Colonic mucosa (tissue), 4 donors: ENCODE results near the gene KCNG2. TPM values are rescaled to one million over a fixed set of nuclear protein-coding genes. Genes with fewer than 3 reads are reported as not detected.

Experiments used
- DNase-seq: peaks from one replicate; pipeline ENCODE4 v3.0.0-alpha.2; 2020
- H3K27ac ChIP-seq: fragments of 200-600 bp; one replicate; pipeline ENCODE4 v1.8.0; 2021
- H3K27me3 ChIP-seq: fragments of 200-600 bp; one replicate; pipeline ENCODE4 v1.8.0; 2021
- H3K36me3 ChIP-seq: fragments of 200-600 bp; one replicate; pipeline ENCODE4 v1.8.0; 2021
- H3K4me1 ChIP-seq: fragments of 200-600 bp; one replicate; pipeline ENCODE4 v1.8.0; 2021; ENCODE audit warnings: mild to moderate bottlenecking
- H3K4me3 ChIP-seq: fragments of 200-600 bp; one replicate; pipeline ENCODE4 v1.8.0; 2021
- H3K9ac ChIP-seq, 2 donors: one replicate each; pipeline ENCODE4 v1.7.0; 2013; ENCODE audit warnings: control low read depth in 2 of 2, low read depth in 2 of 2, low read length in 2 of 2
- H3K9me3 ChIP-seq: fragments of 200-600 bp; one replicate; pipeline ENCODE4 v1.8.0; 2021
- CTCF ChIP-seq: fragments of 200-600 bp; IDR thresholded peaks from one replicate; pipeline ENCODE4 v1.8.0; 2022; ENCODE audit warnings: antibody characterized with exemption, mild to moderate bottlenecking
- intact Hi-C: fragments of 100-400 bp; cut with DNase I; formaldehyde crosslinking; loops from one replicate; pipeline ENCODE4 v1.14.1; 2022
- total RNA-seq, 2 donors: library from RNA; stranded (reverse); fragmentation: NEBNext Ultra II Directional in 1 of 2; extraction: Animal tissue kit (Norgen Biotek cat#: 25700) in 1 of 2; gene quantifications; one replicate each; pipeline ENCODE4 v1.2.1, GENCODE V29; 2021
- donor health status: healthy.
- donor health status: DM: no; HTN: no; CAD: no.
- donor health status: DM: no; HTN: no; CAD: no.

KCNG2 gene
- total RNA-seq, 2 donors from 2014 or later: 0.32 TPM; not detected in 1

GRCh38 chr18:79868168-79868784, 70.5 kb downstream of the KCNG2 start:
- no peak overlapping the region for H3K4me3 ChIP-seq
- no peak overlapping the region for H3K27ac ChIP-seq
- H3K9ac ChIP-seq: no peak overlapping the region
- no peaks in the 10 kb centered on the region for H3K27me3 ChIP-seq
- no peak for TF ChIP-seq CTCF
- no peak for DNase-seq
- H3K4me1 ChIP-seq: no peaks in the 10 kb centered on the region
- no peaks in the 10 kb centered on the region for H3K36me3 ChIP-seq
- no peaks in the 10 kb centered on the region for H3K9me3 ChIP-seq
- intact Hi-C loops: no loop called here

- H3K27me3 ChIP-seq: no peaks in the 10 kb centered on the region
- H3K4me3 ChIP-seq: no peak overlapping the region
- no peak overlapping the region for H3K9ac ChIP-seq
- no peaks in the 10 kb centered on the region for H3K9me3 ChIP-seq
- intact Hi-C loops: no loop called here
- H3K27ac ChIP-seq: no peak overlapping the region
- no peak for TF ChIP-seq CTCF
- no peaks in the 10 kb centered on the region for H3K4me1 ChIP-seq
- H3K36me3 ChIP-seq: no peaks in the 10 kb centered on the region
- DNase-seq: no peak
Observed at GRCh38 chr18:79868811-79869541, 71.2 kb downstream of the KCNG2 start.

GRCh38 chr18:79869591-79870300, 72.0 kb downstream of the KCNG2 start:
- H3K27ac ChIP-seq: no peak overlapping the region
- no peak for DNase-seq
- intact Hi-C loops: no loop called here

DNA sequence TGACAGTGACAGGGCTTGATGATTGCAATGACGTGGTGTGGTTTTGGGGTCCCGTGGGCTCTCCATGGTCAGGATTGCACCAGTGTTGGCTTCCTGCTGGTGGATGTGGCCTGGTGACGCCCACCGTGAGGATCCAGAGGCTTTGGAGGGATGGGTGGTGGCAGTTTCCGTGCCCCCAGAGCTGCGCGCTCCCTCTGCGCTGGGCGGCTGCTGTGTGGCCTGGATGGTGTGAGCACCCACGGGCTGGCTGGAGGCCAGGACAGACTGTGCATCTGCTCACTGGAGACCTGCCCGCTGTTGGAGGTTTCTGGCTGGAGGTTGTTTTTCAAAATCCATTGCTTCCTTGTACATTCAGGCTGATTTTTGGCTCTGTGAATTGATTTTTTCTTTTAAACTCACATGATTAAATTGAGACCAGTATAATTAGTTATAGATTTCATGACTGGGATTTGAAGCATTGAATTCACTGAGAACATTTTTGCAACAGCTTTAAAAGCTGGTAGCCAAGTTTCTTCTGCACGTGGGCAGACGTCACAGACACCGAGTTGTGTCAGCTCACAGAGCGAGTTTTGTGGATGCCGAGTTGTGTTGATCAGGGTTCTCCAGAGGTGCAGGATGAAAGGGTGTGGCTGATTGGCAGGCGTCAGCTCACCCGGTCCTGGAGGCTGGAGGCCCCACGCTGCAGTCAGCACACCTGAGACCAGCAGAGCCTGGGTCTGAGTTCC, 72.7 kb downstream of the KCNG2 start:
- no peaks in the 10 kb centered on the region for H3K36me3 ChIP-seq
- H3K9ac ChIP-seq: no peak overlapping the region
- no peak for TF ChIP-seq CTCF
- DNase-seq: no peak
- intact Hi-C loops: no loop called here
- H3K4me3 ChIP-seq: no peak overlapping the region
- no peak overlapping the region for H3K27ac ChIP-seq
- no peaks in the 10 kb centered on the region for H3K9me3 ChIP-seq
- H3K27me3 ChIP-seq: no peaks in the 10 kb centered on the region
- H3K4me1 ChIP-seq: no peaks in the 10 kb centered on the region

More at GRCh38 chr18:79869591-79870300, 72.0 kb downstream of the KCNG2 start:
- Histone ChIP-seq H3K4me3 (no peak overlapping the region), H3K4me1 (no peaks in the 10 kb centered on the region), H3K9me3 (no peaks in the 10 kb centered on the region), H3K27me3 (no peaks in the 10 kb centered on the region), H3K36me3 (no peaks in the 10 kb centered on the region), H3K9ac (no peak overlapping the region)
- TF ChIP-seq CTCF: no peak

- no peak overlapping the region for H3K4me3 ChIP-seq
- H3K27ac ChIP-seq: no peak overlapping the region
- no peak for DNase-seq
- no peak for TF ChIP-seq CTCF
- no peaks in the 10 kb centered on the region for H3K36me3 ChIP-seq
- no peak overlapping the region for H3K9ac ChIP-seq
- H3K4me1 ChIP-seq: no peaks in the 10 kb centered on the region
- intact Hi-C loops: no loop called here
- H3K9me3 ChIP-seq: no peaks in the 10 kb centered on the region
- no peaks in the 10 kb centered on the region for H3K27me3 ChIP-seq
Observed at GRCh38 chr18:79871026-79871390, 73.3 kb downstream of the KCNG2 start.
